Measurements from ENCODE around the gene KLF11.
"Not testable (repeated sequence)": the region's sequence is repeated elsewhere in the genome, so short reads cannot be mapped to it uniquely, and the experiment has no call there.

KLF11 gene

GRCh38 chr2:10026940-10027569 is 16.3 kb upstream of the KLF11 start:
- Histone ChIP-seq H3K9me3 (ENCODE audit: control insufficient read depth in 2 of 2, low read length in 2 of 2) (no peaks in the 10 kb centered on the region), H3K27ac (ENCODE audit: low read depth in 2 of 2, low read length in 2 of 2) (no peak overlapping the region), H3K4me3 (ENCODE audit: low read length in 2 of 2) (no peak overlapping the region), H3K36me3 (ENCODE audit: control insufficient read depth in 2 of 2, insufficient read depth in 2 of 2, low read length in 2 of 2) (no peaks in the 10 kb centered on the region), H3K9ac (ENCODE audit: low read depth in 1 of 2, low read length in 2 of 2) (no peak overlapping the region), H3K27me3 (ENCODE audit: control insufficient read depth in 2 of 2, insufficient read depth in 2 of 2, low read length in 2 of 2) (no peaks in the 10 kb centered on the region), H3K4me1 (ENCODE audit: control insufficient read depth in 2 of 2, insufficient read depth in 2 of 2, low read length in 2 of 2) (peaks cover 13 to 14% of the 10 kb centered on the region in 2 donors)

GRCh38 chr2:10027660-10028330 is 15.6 kb upstream of the KLF11 start:
- no peaks in the 10 kb centered on the region for H3K27me3 ChIP-seq (ENCODE audit: control insufficient read depth in 2 of 2, insufficient read depth in 2 of 2, low read length in 2 of 2)
- H3K36me3 ChIP-seq (ENCODE audit: control insufficient read depth in 2 of 2, insufficient read depth in 2 of 2, low read length in 2 of 2), result no peaks in the 10 kb centered on the region
- H3K9me3 ChIP-seq (ENCODE audit: control insufficient read depth in 2 of 2, low read length in 2 of 2), result no peaks in the 10 kb centered on the region
- H3K27ac ChIP-seq (ENCODE audit: low read depth in 2 of 2, low read length in 2 of 2), result no peak overlapping the region
- H3K4me3 ChIP-seq (ENCODE audit: low read length in 2 of 2), result no peak overlapping the region
- no peak overlapping the region for H3K9ac ChIP-seq (ENCODE audit: low read depth in 1 of 2, low read length in 2 of 2)
- peaks cover 13 to 14% of the 10 kb centered on the region in 2 donors for H3K4me1 ChIP-seq (ENCODE audit: control insufficient read depth in 2 of 2, insufficient read depth in 2 of 2, low read length in 2 of 2)

- Histone ChIP-seq H3K4me1 (ENCODE audit: control insufficient read depth in 2 of 2, insufficient read depth in 2 of 2, low read length in 2 of 2) (peaks cover 13 to 14% of the 10 kb centered on the region in 2 donors), H3K9me3 (ENCODE audit: control insufficient read depth in 2 of 2, low read length in 2 of 2) (no peaks in the 10 kb centered on the region), H3K9ac (ENCODE audit: low read depth in 1 of 2, low read length in 2 of 2) (no peak overlapping the region), H3K4me3 (ENCODE audit: low read length in 2 of 2) (no peak overlapping the region), H3K27me3 (ENCODE audit: control insufficient read depth in 2 of 2, insufficient read depth in 2 of 2, low read length in 2 of 2) (no peaks in the 10 kb centered on the region), H3K27ac (ENCODE audit: low read depth in 2 of 2, low read length in 2 of 2) (no peak overlapping the region), H3K36me3 (ENCODE audit: control insufficient read depth in 2 of 2, insufficient read depth in 2 of 2, low read length in 2 of 2) (no peaks in the 10 kb centered on the region)
Measured at GRCh38 chr2:10028407-10028987, 14.9 kb upstream of the KLF11 start.

GRCh38 chr2:10028988-10029874 is 14.1 kb upstream of the KLF11 start:
- Histone ChIP-seq H3K4me3 (ENCODE audit: low read length in 2 of 2) (peak overlapping the region; percentile 7 to 40), H3K9me3 (ENCODE audit: control insufficient read depth in 2 of 2, low read length in 2 of 2) (no peaks in the 10 kb centered on the region), H3K27ac (ENCODE audit: low read depth in 2 of 2, low read length in 2 of 2) (peak overlapping the region; percentile 39 to 43), H3K36me3 (ENCODE audit: control insufficient read depth in 2 of 2, insufficient read depth in 2 of 2, low read length in 2 of 2) (no peaks in the 10 kb centered on the region), H3K9ac (ENCODE audit: low read depth in 1 of 2, low read length in 2 of 2) (peak overlapping the region in 1 of 2 donors; percentile 56), H3K27me3 (ENCODE audit: control insufficient read depth in 2 of 2, insufficient read depth in 2 of 2, low read length in 2 of 2) (no peaks in the 10 kb centered on the region), H3K4me1 (ENCODE audit: control insufficient read depth in 2 of 2, insufficient read depth in 2 of 2, low read length in 2 of 2) (peaks cover 13 to 14% of the 10 kb centered on the region in 2 donors)

- peak overlapping the region in 1 of 2 donors; percentile 61 for H3K4me3 ChIP-seq (ENCODE audit: low read length in 2 of 2)
- H3K9ac ChIP-seq (ENCODE audit: low read depth in 1 of 2, low read length in 2 of 2), result peak overlapping the region in 1 of 2 donors; percentile 56
- peak overlapping the region in 1 of 2 donors; percentile 43 for H3K27ac ChIP-seq (ENCODE audit: low read depth in 2 of 2, low read length in 2 of 2)
Measured at GRCh38 chr2:10029875-10030223, 13.5 kb upstream of the KLF11 start.

GRCh38 chr2:10030311-10030736 is 13.0 kb upstream of the KLF11 start:
- Histone ChIP-seq H3K27me3 (ENCODE audit: control insufficient read depth in 2 of 2, insufficient read depth in 2 of 2, low read length in 2 of 2) (no peaks in the 10 kb centered on the region), H3K4me1 (ENCODE audit: control insufficient read depth in 2 of 2, insufficient read depth in 2 of 2, low read length in 2 of 2) (peaks cover 13 to 14% of the 10 kb centered on the region in 2 donors), H3K4me3 (ENCODE audit: low read length in 2 of 2) (peak overlapping the region in 1 of 2 donors; percentile 61), H3K9ac (ENCODE audit: low read depth in 1 of 2, low read length in 2 of 2) (peak overlapping the region; percentile 1 to 26), H3K36me3 (ENCODE audit: control insufficient read depth in 2 of 2, insufficient read depth in 2 of 2, low read length in 2 of 2) (no peaks in the 10 kb centered on the region), H3K9me3 (ENCODE audit: control insufficient read depth in 2 of 2, low read length in 2 of 2) (no peaks in the 10 kb centered on the region), H3K27ac (ENCODE audit: low read depth in 2 of 2, low read length in 2 of 2) (no peak overlapping the region)

More at GRCh38 chr2:10029875-10030223, 13.5 kb upstream of the KLF11 start:
- no peaks in the 10 kb centered on the region for H3K36me3 ChIP-seq (ENCODE audit: control insufficient read depth in 2 of 2, insufficient read depth in 2 of 2, low read length in 2 of 2)
- no peaks in the 10 kb centered on the region for H3K27me3 ChIP-seq (ENCODE audit: control insufficient read depth in 2 of 2, insufficient read depth in 2 of 2, low read length in 2 of 2)
- no peaks in the 10 kb centered on the region for H3K9me3 ChIP-seq (ENCODE audit: control insufficient read depth in 2 of 2, low read length in 2 of 2)
- peaks cover 13 to 14% of the 10 kb centered on the region in 2 donors for H3K4me1 ChIP-seq (ENCODE audit: control insufficient read depth in 2 of 2, insufficient read depth in 2 of 2, low read length in 2 of 2)

GRCh38 chr2:10030798-10031197 is 12.6 kb upstream of the KLF11 start:
- not testable (repeated sequence) for H3K36me3 ChIP-seq (ENCODE audit: control insufficient read depth in 2 of 2, insufficient read depth in 2 of 2, low read length in 2 of 2); H3K9me3 ChIP-seq (ENCODE audit: control insufficient read depth in 2 of 2, low read length in 2 of 2); H3K27me3 ChIP-seq (ENCODE audit: control insufficient read depth in 2 of 2, insufficient read depth in 2 of 2, low read length in 2 of 2); H3K27ac ChIP-seq (ENCODE audit: low read depth in 2 of 2, low read length in 2 of 2)
- H3K4me3 ChIP-seq (ENCODE audit: low read length in 2 of 2), result peak overlapping the region in 1 of 2 donors; percentile 61
- peaks cover 14 to 15% of the 10 kb centered on the region in 2 donors for H3K4me1 ChIP-seq (ENCODE audit: control insufficient read depth in 2 of 2, insufficient read depth in 2 of 2, low read length in 2 of 2)
- H3K9ac ChIP-seq (ENCODE audit: low read depth in 1 of 2, low read length in 2 of 2), result peak overlapping the region; percentile 1 to 26

GRCh38 chr2:10031886-10032745 is 11.2 kb upstream of the KLF11 start:
- no peak overlapping the region for H3K27ac ChIP-seq (ENCODE audit: low read depth in 2 of 2, low read length in 2 of 2)
- no peak overlapping the region for H3K4me3 ChIP-seq (ENCODE audit: low read length in 2 of 2)
- H3K36me3 ChIP-seq (ENCODE audit: control insufficient read depth in 2 of 2, insufficient read depth in 2 of 2, low read length in 2 of 2), result no peaks in the 10 kb centered on the region
- no peaks in the 10 kb centered on the region for H3K27me3 ChIP-seq (ENCODE audit: control insufficient read depth in 2 of 2, insufficient read depth in 2 of 2, low read length in 2 of 2)
- H3K9ac ChIP-seq (ENCODE audit: low read depth in 1 of 2, low read length in 2 of 2), result no peak overlapping the region
- H3K4me1 ChIP-seq (ENCODE audit: control insufficient read depth in 2 of 2, insufficient read depth in 2 of 2, low read length in 2 of 2), result peaks cover 18 to 21% of the 10 kb centered on the region in 2 donors
- no peaks in the 10 kb centered on the region for H3K9me3 ChIP-seq (ENCODE audit: control insufficient read depth in 2 of 2, low read length in 2 of 2)

GRCh38 chr2:10032746-10033105 is 10.6 kb upstream of the KLF11 start:
- no peak overlapping the region for H3K27ac ChIP-seq (ENCODE audit: low read depth in 2 of 2, low read length in 2 of 2)
- peaks cover 18 to 21% of the 10 kb centered on the region in 2 donors for H3K4me1 ChIP-seq (ENCODE audit: control insufficient read depth in 2 of 2, insufficient read depth in 2 of 2, low read length in 2 of 2)

More at GRCh38 chr2:10032746-10033105, 10.6 kb upstream of the KLF11 start:
- Histone ChIP-seq H3K9me3 (ENCODE audit: control insufficient read depth in 2 of 2, low read length in 2 of 2) (no peaks in the 10 kb centered on the region), H3K36me3 (ENCODE audit: control insufficient read depth in 2 of 2, insufficient read depth in 2 of 2, low read length in 2 of 2) (no peaks in the 10 kb centered on the region), H3K4me3 (ENCODE audit: low read length in 2 of 2) (no peak overlapping the region), H3K27me3 (ENCODE audit: control insufficient read depth in 2 of 2, insufficient read depth in 2 of 2, low read length in 2 of 2) (no peaks in the 10 kb centered on the region), H3K9ac (ENCODE audit: low read depth in 1 of 2, low read length in 2 of 2) (no peak overlapping the region)

Data from mucosa of rectum (tissue), 2 donors.